Fibroblast of peridontal ligament (primary cell): ENCODE measurements around the gene ADH1A.
"Not testable (repeated sequence)": the region's sequence is repeated elsewhere in the genome, so short reads cannot be mapped to it uniquely, and the experiment has no call there.

Source experiments
- DNase-seq: peaks from one replicate; pipeline ENCODE4 v3.0.0-alpha.2; 2010; ENCODE audit errors: extremely low read depth

The ADH1A gene

GRCh38 chr4:99290848-99291786 lies at the start of gene ADH1A:
TSS of gene ADH1A (minus strand) at chr4:99290985. CDS start at chr4:99290914, 71 bp downstream.
- no peak for DNase-seq

- no peak for DNase-seq
Observed at GRCh38 chr4:99339172-99339571, 48.4 kb upstream of the ADH1A start.

DNA sequence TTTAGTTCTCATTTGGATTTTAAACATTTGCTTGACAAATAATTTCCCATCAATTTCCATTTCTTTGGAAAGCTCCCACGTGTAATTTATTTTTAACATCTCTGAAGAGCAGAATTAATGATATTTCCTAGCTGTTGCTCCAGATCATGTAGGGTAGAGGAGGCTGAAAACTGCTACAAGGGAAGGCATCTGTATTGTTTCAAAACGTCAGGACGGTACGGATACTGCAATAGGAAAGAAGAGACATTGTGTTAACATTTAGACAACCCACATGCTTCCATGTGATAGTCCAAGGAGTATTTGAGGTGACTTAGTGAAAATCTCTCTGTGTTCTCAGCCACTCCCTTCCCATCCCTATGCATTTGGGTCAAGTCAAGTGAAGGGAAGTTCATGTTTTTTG lies 45.8 kb upstream of the ADH1A start:
- no peak for DNase-seq

- DNase-seq = no peak
Observed at GRCh38 chr4:99334880-99335279, 44.1 kb upstream of the ADH1A start.

DNA sequence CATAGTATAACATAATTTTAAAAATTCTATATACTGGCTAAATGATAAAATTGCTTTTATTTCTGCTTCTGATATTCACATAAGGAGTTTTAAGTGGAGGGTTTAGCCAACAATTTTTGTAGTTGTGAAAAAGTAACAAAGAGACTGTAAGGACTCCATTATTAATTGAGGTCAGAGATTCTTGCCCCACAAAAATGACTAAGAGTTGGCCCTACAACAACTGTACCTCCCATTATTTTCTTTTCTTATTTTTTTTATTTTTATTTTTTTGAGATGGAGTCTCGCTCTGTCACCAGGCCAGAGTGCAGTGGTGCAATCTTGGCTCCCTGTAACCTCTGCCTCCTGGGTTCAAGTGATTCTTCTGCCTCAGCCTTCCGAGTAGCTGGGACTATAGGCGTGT lies 39.9 kb upstream of the ADH1A start:
- no peak for DNase-seq

- no peak for DNase-seq
Observed at GRCh38 chr4:99329876-99330275, 39.1 kb upstream of the ADH1A start.

DNA sequence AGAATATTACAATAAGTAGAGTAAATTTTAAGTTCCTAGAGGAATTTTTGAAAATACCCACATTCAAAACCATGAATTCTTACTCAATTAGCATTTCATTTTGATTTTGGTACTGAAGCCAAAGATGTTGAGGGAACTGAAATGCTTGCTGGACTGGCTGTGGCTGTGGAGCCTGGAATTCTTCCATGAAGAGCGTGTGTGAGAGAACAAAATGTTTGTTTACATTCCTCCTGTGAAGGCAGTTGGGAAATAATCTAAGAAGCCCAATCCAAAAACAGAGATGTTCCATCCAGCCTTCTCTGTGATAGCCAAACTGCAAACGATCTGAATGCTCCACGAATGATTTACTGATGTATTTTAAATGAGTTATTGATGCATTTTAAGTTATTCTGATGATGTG lies 34.2 kb upstream of the ADH1A start:
- peak; percentile 99 for DNase-seq

- DNase-seq = peak; percentile 51
Observed at GRCh38 chr4:99324361-99324760, 33.6 kb upstream of the ADH1A start.

- DNase-seq = peak; percentile 97
Observed at GRCh38 chr4:99323756-99324155, 33.0 kb upstream of the ADH1A start.

DNA sequence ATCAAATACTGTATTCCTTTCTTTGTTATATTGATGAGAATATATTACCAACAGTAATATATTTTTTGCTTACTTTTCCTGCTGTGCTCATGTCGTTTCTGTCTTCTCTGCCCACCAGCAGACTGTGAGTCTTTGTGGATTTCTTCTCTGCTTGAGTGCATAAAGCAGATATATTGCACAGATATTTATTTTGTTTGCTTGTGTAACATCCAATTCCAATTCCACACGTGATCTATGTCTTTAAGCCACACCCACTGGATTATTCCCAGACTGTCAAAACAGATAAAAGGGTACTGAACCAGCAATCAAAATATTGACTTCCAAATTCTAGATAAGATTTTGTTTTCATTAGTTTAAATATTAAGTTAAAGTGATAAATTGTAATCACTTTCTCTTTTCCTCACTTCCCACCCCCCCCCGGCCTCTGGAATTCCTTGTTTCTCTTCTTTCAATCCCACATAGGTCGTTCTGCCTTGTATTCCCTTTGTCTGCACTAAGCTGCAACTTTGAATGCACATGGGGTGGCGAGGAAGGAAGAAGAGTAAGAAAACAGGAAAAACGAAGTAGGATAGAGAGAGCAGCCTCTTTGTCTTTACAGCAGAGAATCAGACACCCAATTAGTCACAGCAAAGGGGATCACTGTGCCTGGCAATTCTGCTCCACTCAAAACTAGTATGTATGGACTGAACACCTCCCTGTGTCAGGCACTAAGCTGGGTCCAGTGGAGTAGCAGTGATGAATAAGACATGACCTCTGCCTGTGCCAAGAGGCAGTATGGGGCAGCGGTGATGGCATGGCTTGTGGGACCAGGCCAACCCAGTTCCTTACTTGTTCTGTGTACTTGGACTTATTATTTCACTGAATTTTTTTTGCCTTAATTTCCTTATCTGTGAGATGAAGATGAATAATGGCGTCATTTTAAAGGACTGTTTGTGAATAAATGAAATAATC lies 30.7 kb upstream of the ADH1A start, which contains the start of gene ADH1B:
ADH1B (minus strand) TSS at position 161 of the 951 bp plus-strand sequence; CDS start at position 91, 70 bp downstream.
- DNase-seq = peak; percentile 50

DNA sequence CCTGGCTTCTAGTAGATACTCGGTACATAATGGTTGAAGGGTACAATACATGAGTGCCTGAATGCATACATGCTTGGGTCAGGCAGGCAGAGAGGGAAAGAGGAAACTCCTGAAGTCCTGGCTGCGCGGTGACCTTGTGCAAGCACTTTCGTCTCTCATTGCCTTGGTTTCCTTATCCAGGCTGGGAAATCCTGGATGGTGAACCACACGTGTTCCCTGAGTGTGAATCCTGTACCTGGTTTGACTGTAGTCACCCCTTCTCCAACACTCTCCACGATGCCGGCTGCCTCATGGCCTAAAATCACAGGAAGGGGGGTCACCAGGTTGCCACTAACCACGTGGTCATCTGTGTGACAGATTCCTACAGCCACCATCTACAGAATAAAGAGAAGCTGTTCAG lies 27.0 kb upstream of the ADH1A start:
- not testable (repeated sequence) for DNase-seq

DNA sequence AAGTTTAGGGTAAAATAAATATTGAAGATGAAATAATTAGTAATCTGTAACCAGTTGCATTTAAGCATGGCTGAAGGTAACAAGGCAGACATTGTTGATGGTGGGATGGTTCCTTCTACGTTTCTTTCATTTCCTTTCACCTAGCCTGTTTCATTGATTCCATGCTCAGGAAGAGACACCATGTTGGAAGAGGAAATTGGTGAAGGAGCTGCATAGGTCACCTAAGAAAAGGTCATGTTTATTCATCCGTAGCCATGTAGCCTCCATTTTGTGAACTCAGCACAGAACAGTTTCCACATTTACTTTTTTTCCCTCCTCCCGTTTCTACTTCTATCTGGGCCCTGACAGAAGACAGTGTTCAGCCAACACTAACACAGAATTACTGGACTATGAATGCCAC lies 26.6 kb upstream of the ADH1A start:
- no peak for DNase-seq

- DNase-seq = no peak
Observed at GRCh38 chr4:99315839-99316238, 25.1 kb upstream of the ADH1A start.

GRCh38 chr4:99314211-99314610 lies 23.4 kb upstream of the ADH1A start:
- no peak for DNase-seq

DNA sequence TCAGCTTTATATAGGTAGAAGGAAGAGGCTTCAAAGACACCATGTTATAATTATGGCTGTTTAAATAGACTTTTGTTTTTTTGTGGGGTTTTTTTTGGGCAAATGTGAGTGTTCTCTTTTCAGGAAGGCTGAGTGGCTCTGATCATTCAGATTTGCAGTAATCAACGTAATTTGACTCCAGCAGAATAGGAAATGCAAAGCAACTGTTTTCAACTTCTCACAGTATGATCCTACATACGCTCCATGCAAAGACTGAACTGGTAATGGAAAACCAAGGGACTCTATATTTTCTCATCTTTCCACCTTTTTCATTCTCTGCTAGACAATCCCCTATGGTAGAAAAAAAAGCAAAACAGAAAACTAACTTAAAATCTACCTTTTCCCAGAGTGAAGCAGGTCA lies 19.6 kb upstream of the ADH1A start:
- DNase-seq = peak; percentile 18

GRCh38 chr4:99305638-99306400 lies 15.0 kb upstream of the ADH1A start:
- DNase-seq = no peak

DNA sequence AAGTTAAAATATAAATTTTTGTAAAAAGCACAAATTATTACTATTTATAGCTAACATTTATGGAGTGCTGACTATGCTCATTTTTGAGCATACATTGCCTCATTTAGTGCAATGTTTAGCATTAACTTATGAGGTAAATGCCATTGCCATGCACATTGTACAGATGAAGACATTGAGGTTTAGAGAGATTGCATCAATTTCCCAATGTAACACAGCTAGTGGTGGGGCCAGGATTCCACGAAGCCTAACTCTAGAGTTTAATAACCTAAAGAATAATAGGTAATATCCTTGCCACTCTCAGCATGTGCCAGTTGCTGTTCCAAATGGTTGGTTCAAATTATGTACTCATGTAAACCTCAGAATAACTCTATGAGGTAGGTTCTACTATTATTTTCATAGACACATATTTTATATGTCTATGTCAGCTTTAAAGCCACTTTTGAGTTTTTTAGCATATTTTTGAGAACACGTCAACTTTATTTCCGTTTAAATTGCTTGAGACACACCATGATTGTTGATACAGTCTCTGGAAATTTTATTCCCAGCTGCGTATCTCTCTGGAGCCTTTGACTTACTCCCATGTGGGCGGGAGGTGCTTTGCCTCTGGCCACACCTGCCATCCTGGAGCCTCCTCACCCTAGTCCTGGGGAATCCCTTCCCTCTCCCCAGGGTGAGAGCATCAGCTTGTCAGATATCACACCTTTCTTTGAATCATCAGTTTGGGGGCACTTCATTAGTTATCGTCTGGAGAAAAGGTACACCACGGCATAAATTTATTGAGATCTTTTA lies 10.8 kb upstream of the ADH1A start:
- peak; percentile 74 for DNase-seq

GRCh38 chr4:99300934-99301333 lies 10.1 kb upstream of the ADH1A start:
- DNase-seq = peak; percentile 100

- DNase-seq = no peak
Observed at GRCh38 chr4:99293357-99293756, 2.6 kb upstream of the ADH1A start.

- no peak for DNase-seq
Observed at GRCh38 chr4:99285387-99285786, 5.4 kb downstream of the ADH1A start.

DNA sequence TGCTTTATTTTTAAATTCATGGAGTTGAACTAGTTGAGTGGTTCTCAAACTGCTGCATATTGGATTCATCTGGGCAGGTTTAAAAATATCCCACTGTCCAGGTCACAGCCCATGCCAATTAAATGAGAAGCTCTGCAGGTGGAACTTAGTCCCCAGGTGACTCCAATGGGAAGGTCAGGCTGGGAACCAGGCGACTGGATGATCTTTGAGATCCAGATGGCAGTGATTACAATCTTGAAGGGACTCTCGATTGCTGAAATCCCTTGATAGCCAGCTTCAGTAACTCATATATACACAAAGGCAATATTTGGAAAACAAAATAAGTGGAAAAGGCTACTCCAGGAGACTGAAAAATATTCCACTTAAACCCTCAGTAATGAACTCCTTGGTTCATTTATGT lies 8.1 kb downstream of the ADH1A start:
- DNase-seq = no peak
